22Rv1 (cell line): ENCODE data around the gene AFF2.

ENCODE experiments used
- CTCF ChIP-seq: fragments of 450-650 bp; IDR thresholded peaks from 2 replicates; pipeline ENCODE4 v1.5.1; 2017; ENCODE audit warnings: mild to moderate bottlenecking
- ZFX ChIP-seq: fragments of 450-650 bp; IDR thresholded peaks from 2 replicates; pipeline ENCODE4 v1.6.1; 2017; ENCODE audit warnings: antibody characterized with exemption, borderline replicate concordance

DNA sequence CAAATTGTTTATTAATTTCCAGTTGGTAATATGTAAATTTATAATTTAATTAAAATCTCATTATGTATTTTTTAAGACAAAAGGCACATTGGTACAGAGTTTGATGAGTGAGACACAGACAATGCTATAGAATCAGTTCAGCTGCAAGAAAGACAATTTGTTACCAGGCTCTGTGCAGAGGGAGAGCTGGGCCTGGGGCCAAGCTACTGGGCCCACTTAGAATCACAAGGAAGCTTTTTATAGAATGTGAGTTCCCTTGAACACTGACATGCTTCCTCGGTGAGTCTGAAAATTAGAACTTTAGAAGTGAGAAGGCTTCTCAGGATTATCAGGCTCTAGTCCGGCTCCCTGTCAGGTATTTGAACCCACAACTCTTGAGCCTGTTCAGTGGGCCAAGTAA, 129.0 kb downstream of the AFF2 start:
- TF ChIP-seq CTCF, result no peak
- no peak for TF ChIP-seq ZFX
